Erythroblast (primary cell): ENCODE measurements around the gene HAUS1.
"Not testable (repeated sequence)": the region's sequence is repeated elsewhere in the genome, so short reads cannot be mapped to it uniquely, and the experiment has no call there.

ENCODE experiments used
- GATA1 ChIP-seq: IDR thresholded peaks from 2 replicates; pipeline ENCODE4 v1.6.1; 2011; ENCODE audit warnings: low read depth, mild to moderate bottlenecking, control low read depth, low read length, moderate library complexity
- POLR2A ChIP-seq: IDR thresholded peaks from 2 replicates; pipeline ENCODE4 v1.6.1; 2011; ENCODE audit warnings: mild to moderate bottlenecking, low read length

- TF ChIP-seq POLR2A, GATA1: not testable (repeated sequence)
Observed at GRCh38 chr18:46164502-46164901, 60.3 kb downstream of the HAUS1 start.
